ENCODE measurements around the gene EHMT2.
"Not testable (repeated sequence)": the region's sequence is repeated elsewhere in the genome, so short reads cannot be mapped to it uniquely, and the experiment has no call there.

The EHMT2 gene

DNA sequence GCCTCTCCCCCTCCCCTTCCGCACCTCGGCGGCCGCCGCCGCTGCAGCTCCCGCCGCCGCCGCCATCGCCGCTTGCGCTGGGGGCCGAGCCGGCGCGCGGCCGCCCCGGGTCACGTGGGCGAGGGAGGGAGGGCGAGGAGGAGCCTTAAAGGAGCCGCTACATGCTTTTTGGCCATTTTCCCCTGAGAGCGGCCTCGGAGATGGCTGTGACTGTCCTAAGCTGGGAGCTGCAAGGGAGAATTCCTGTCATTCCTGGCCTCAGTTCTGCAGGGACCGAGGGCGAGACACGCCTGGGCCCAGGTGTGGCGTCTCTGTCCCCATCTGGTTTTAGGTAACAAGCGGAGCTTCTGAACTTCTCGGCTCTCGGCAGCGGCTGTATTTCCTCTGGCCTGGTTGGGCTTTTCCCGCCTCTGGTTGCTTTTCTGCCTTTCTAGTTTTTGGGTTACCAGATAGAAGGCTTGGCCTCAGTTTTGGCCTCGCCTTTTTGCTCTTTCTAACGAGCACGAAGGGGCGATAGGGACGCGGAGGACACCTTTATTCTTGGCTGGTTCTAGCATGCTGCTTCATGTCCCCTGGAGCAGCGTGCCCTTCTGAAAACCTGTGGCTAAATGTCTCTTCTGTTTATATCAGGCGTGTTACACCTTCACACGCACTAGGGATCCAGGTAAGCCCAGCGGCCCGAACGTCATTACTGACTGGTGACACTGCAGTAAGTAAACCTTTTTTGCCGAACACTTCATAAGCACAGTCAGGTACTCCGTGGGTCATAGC is at the start of gene EHMT2:
Gene EHMT2 (minus strand): TSS at position 87 of the 771 bp plus-strand sequence. CDS start 21 bp downstream, at position 66.
- peak; percentile 86 to 91 for DNase-seq (ENCODE audit: low spot score in 2 of 2)
- Histone ChIP-seq H3K4me3 (peak within 1 kb of the TSS; percentile 94), H3K4me1 (peaks cover 9% of the 10 kb centered on the region), H3K27me3 (ENCODE audit: low read depth) (no peaks in the 10 kb centered on the region), H3K36me3 (replicated peaks) (peaks cover 30% of the 10 kb centered on the region), H3K9me3 (no peaks in the 10 kb centered on the region)
- in situ Hi-C loops (cut with MboI; ENCODE audit: low sequenced_read_pairs), result no loop called here

DNA sequence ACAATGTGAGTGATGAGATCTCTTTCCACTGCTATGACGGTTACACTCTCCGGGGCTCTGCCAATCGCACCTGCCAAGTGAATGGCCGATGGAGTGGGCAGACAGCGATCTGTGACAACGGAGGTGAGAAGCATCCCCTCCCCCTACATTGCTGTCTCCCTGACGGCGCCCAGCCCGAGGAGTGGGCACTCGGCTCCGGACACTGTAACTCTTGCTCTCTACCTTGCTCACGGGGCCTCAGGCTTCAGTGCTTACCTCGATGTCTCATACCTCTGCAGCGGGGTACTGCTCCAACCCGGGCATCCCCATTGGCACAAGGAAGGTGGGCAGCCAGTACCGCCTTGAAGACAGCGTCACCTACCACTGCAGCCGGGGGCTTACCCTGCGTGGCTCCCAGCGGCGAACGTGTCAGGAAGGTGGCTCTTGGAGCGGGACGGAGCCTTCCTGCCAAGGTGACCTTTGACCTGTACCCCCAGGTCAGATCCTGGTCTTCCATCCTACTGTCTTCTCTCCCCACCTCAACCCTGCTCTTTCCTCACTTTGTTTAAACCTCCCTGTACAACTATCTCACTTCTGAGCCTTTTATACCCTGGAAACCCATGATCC is 49.7 kb upstream of the EHMT2 start:
- Histone ChIP-seq H3K4me3 (no peak overlapping the region), H3K36me3 (replicated peaks) (peaks cover 11% of the 10 kb centered on the region), H3K9me3 (no peaks in the 10 kb centered on the region), H3K27me3 (ENCODE audit: low read depth) (peaks cover 21% of the 10 kb centered on the region), H3K4me1 (no peaks in the 10 kb centered on the region)
- in situ Hi-C loops (cut with MboI; ENCODE audit: low sequenced_read_pairs), result no loop called here
- no peak for DNase-seq (ENCODE audit: low spot score in 2 of 2)

DNA sequence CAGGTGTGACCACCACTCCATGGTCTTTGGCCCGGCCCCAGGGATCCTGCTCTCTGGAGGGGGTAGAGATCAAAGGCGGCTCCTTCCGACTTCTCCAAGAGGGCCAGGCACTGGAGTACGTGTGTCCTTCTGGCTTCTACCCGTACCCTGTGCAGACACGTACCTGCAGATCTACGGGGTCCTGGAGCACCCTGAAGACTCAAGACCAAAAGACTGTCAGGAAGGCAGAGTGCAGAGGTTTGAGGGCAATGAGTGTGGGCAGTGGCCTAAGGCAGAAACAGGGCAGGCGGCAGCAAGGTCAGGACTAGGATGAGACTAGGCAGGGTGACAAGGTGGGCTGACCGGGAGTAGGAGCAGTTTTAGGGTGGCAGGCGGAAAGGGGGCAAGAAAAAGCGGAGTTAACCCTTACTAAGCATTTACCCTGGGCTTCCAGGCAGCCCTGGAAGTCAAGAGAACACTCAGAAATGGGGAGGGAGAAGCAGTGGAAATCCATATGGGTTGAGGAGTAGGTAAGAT is 48.9 kb upstream of the EHMT2 start:
- peaks cover 4% of the 10 kb centered on the region for H3K36me3 ChIP-seq (replicated peaks)
- peaks cover 21% of the 10 kb centered on the region for H3K27me3 ChIP-seq (ENCODE audit: low read depth)
- no peak for DNase-seq (ENCODE audit: low spot score in 2 of 2)
- no peaks in the 10 kb centered on the region for H3K4me1 ChIP-seq
- H3K4me3 ChIP-seq, result no peak overlapping the region
- in situ Hi-C loops (cut with MboI; ENCODE audit: low sequenced_read_pairs), result no loop called here
- H3K9me3 ChIP-seq, result no peaks in the 10 kb centered on the region

DNA sequence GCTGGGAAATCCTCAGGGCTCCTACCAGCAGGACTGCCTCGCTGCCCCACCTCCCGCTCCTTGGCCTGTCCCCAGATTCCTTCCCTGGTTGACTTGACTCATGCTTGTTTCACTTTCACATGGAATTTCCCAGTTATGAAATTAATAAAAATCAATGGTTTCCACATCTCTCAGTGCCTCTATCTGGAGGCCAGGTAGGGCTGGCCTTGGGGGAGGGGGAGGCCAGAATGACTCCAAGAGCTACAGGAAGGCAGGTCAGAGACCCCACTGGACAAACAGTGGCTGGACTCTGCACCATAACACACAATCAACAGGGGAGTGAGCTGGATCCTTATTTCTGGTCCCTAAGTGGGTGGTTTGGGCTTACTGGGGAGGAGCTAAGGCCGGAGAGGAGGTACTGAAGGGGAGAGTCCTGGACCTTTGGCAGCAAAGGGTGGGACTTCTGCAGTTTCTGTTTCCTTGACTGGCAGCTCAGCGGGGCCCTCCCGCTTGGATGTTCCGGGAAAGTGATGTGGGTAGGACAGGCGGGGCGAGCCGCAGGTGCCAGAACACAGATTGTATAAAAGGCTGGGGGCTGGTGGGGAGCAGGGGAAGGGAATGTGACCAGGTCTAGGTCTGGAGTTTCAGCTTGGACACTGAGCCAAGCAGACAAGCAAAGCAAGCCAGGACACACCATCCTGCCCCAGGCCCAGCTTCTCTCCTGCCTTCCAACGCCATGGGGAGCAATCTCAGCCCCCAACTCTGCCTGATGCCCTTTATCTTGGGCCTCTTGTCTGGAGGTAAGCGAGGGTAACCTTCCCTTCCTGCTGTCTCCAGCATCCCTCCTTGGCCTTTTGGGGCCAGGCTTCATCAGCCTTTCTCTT is 48.2 kb upstream of the EHMT2 start, which contains the start of gene CFB:
Gene CFB (plus strand): TSS at position 589 of the 863 bp plus-strand sequence. CDS start 127 bp downstream, at position 716.
- H3K9me3 ChIP-seq, result no peaks in the 10 kb centered on the region
- no peak for DNase-seq (ENCODE audit: low spot score in 2 of 2)

DNA sequence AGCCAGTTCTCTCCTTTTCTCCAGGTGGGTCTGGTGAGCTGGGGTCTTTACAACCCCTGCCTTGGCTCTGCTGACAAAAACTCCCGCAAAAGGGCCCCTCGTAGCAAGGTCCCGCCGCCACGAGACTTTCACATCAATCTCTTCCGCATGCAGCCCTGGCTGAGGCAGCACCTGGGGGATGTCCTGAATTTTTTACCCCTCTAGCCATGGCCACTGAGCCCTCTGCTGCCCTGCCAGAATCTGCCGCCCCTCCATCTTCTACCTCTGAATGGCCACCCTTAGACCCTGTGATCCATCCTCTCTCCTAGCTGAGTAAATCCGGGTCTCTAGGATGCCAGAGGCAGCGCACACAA is 47.6 kb upstream of the EHMT2 start:
- Histone ChIP-seq H3K4me1 (no peaks in the 10 kb centered on the region), H3K27me3 (ENCODE audit: low read depth) (peaks cover 21% of the 10 kb centered on the region), H3K9me3 (no peaks in the 10 kb centered on the region), H3K36me3 (replicated peaks) (no peaks in the 10 kb centered on the region), H3K4me3 (no peak overlapping the region)
- no peak for DNase-seq (ENCODE audit: low spot score in 2 of 2)
- in situ Hi-C loops (cut with MboI; ENCODE audit: low sequenced_read_pairs), result no loop called here

More for the DNA sequence above, 48.2 kb upstream of the EHMT2 start, which contains the start of gene CFB:
- Histone ChIP-seq H3K4me1 (no peaks in the 10 kb centered on the region), H3K36me3 (replicated peaks) (no peaks in the 10 kb centered on the region), H3K27me3 (ENCODE audit: low read depth) (peaks cover 21% of the 10 kb centered on the region), H3K4me3 (no peak within 1 kb of the TSS)
- in situ Hi-C loops (cut with MboI; ENCODE audit: low sequenced_read_pairs), result no loop called here

DNA sequence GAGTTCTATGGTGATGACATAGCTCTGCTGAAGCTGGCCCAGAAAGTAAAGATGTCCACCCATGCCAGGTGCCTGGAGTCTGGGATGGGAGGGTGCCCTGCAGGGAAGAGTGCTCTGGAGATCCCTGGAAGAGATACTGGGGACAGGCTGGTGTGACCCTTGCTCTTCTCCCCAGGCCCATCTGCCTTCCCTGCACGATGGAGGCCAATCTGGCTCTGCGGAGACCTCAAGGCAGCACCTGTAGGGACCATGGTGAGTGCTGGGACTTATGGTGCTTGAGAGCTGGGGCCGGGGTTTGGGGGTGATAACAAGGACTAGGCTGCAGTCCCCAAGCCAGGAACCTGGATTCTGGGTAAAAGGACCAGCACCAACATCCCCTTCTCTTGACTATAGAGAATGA is 46.2 kb upstream of the EHMT2 start:
- Histone ChIP-seq H3K36me3 (replicated peaks) (no peaks in the 10 kb centered on the region), H3K4me1 (no peaks in the 10 kb centered on the region), H3K27me3 (ENCODE audit: low read depth) (peaks cover 21% of the 10 kb centered on the region), H3K4me3 (no peak overlapping the region), H3K9me3 (no peaks in the 10 kb centered on the region)
- in situ Hi-C loops (cut with MboI; ENCODE audit: low sequenced_read_pairs), result no loop called here
- no peak for DNase-seq (ENCODE audit: low spot score in 2 of 2)

DNA sequence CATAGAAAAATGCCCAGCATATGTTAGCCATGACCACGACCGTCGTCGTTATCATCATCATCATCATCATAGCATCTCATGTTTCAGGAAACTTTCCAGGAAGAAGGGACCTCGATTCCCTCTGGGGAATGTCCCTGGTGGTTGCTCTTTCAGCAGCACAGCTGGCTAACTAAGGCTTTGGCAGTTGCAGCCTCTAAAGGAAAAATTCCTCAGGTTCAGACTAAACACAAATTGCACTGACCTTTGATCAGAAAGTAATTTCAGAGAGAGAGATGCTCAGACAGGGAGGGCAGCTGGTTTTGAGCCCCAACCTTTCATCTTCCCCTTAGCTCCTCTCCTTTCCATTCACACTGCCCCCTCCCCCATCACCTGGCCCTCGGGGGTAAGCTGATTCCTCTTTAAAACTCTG is 42.8 kb upstream of the EHMT2 start:
- in situ Hi-C loops (cut with MboI; ENCODE audit: low sequenced_read_pairs), result no loop called here
- no peaks in the 10 kb centered on the region for H3K4me1 ChIP-seq
- H3K36me3 ChIP-seq (replicated peaks), result no peaks in the 10 kb centered on the region
- no peak for DNase-seq (ENCODE audit: low spot score in 2 of 2)
- no peak overlapping the region for H3K4me3 ChIP-seq
- H3K27me3 ChIP-seq (ENCODE audit: low read depth), result peaks cover 21% of the 10 kb centered on the region
- no peaks in the 10 kb centered on the region for H3K9me3 ChIP-seq

DNA sequence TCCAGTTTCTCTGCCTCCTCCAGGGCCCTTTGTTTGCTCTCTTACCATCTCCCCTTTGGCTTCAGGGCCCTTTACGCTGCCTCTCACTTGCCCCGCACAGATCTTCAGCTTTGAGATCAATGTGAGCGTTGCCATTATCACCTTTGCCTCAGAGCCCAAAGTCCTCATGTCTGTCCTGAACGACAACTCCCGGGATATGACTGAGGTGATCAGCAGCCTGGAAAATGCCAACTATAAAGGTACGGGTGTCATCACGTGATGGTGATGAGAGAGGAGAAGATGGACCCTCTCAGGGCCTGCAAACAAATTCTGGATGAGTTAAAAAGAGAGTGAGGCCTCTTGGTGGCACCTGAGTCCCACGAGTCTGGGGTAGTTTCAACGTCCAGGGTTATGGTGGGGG is 38.3 kb upstream of the EHMT2 start:
- Histone ChIP-seq H3K9me3 (no peaks in the 10 kb centered on the region), H3K4me3 (no peak overlapping the region), H3K36me3 (replicated peaks) (no peaks in the 10 kb centered on the region), H3K4me1 (no peaks in the 10 kb centered on the region), H3K27me3 (ENCODE audit: low read depth) (0 out of 2 replicates have a peak, but pooled peaks cover 5% of the 10 kb centered on the region)
- in situ Hi-C loops (cut with MboI; ENCODE audit: low sequenced_read_pairs), result no loop called here
- DNase-seq (ENCODE audit: low spot score in 2 of 2), result no peak

DNA sequence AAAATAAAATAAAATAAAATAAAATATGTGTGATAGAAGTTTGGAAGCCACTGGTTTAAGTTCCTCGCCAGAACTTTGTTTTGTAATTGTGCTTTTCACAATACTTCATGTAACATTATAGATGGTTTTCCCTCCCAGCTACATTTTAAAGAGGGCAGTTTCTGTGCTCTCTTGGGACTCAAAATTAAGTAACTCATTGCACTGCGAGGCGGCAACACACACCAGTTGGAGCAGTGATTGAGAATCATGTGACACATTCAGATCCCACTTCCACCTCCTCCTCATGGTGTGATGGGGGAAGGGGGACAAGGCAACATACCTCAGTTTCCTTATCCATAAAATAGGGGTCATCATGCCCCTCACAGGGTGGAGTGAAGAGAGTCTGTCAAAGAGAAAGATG is 37.5 kb upstream of the EHMT2 start:
- Histone ChIP-seq H3K27me3 (ENCODE audit: low read depth) (0 out of 2 replicates have a peak, but pooled peaks cover 5% of the 10 kb centered on the region), H3K4me1 (no peaks in the 10 kb centered on the region), H3K4me3 (no peak overlapping the region), H3K36me3 (replicated peaks) (no peaks in the 10 kb centered on the region), H3K9me3 (no peaks in the 10 kb centered on the region)
- in situ Hi-C loops (cut with MboI; ENCODE audit: low sequenced_read_pairs), result no loop called here
- no peak for DNase-seq (ENCODE audit: low spot score in 2 of 2)

DNA sequence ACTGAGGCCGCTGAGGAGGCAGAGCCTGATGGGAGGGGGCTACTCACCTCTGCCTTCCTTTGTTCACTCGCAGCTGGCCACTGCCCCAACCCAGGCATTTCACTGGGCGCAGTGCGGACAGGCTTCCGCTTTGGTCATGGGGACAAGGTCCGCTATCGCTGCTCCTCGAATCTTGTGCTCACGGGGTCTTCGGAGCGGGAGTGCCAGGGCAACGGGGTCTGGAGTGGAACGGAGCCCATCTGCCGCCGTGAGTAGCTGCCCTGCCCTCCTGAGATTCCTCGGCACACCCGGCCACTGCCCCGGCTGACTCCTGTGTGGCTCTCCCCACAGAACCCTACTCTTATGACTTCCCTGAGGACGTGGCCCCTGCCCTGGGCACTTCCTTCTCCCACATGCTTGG is 36.0 kb upstream of the EHMT2 start:
- H3K4me1 ChIP-seq, result no peaks in the 10 kb centered on the region
- H3K9me3 ChIP-seq, result no peaks in the 10 kb centered on the region
- no peaks in the 10 kb centered on the region for H3K36me3 ChIP-seq (replicated peaks)
- DNase-seq (ENCODE audit: low spot score in 2 of 2), result no peak
- H3K4me3 ChIP-seq, result no peak overlapping the region
- H3K27me3 ChIP-seq (ENCODE audit: low read depth), result 0 out of 2 replicates have a peak, but pooled peaks cover 5% of the 10 kb centered on the region
- in situ Hi-C loops (cut with MboI; ENCODE audit: low sequenced_read_pairs), result no loop called here

DNA sequence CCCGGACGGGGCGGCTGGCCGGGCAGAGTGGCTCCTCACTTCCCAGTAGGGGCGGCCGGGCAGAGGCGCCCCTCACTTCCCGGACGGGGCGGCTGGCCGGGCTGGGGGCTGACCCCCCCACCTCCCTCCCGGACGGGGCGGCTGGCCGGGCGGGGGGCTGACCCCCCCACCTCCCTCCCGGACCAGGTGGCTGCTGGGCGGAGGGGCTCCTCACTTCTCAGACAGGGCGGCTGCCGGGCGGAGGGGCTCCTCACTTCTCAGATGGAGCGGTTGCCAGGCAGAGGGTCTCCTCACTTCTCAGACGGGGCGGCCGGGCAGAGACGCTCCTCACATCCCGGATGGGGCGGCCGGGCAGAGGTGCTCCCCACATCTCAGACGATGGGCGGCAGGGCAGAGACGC is 34.6 kb upstream of the EHMT2 start:
- H3K27me3 ChIP-seq (ENCODE audit: low read depth); H3K4me1 ChIP-seq; H3K9me3 ChIP-seq; DNase-seq (ENCODE audit: low spot score in 2 of 2); H3K36me3 ChIP-seq (replicated peaks); H3K4me3 ChIP-seq; in situ Hi-C loops (cut with MboI; ENCODE audit: low sequenced_read_pairs): not testable (repeated sequence)

DNA sequence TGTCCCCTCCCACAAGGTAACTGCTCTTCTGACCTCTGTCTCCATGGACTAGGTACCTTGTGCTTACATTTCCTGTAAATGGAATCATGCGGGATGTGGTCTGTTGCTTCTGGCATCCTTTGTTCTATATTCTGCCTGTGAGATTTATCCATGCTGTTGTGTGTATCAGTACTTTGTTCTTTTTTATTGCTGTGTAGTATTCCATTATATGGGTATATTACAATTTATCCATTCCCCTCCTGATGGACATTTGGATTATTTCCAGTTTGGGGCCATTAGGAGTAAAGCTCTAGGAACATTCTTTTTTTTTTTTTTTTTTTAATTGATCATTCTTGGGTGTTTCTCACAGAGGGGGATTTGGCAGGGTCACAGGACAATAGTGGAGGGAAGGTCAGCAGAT is 33.5 kb upstream of the EHMT2 start:
- Histone ChIP-seq H3K4me3 (no peak overlapping the region), H3K36me3 (replicated peaks) (no peaks in the 10 kb centered on the region), H3K9me3 (no peaks in the 10 kb centered on the region), H3K27me3 (ENCODE audit: low read depth) (peaks cover 8% of the 10 kb centered on the region; the same call in 1 of the 2 replicates), H3K4me1 (no peaks in the 10 kb centered on the region)
- in situ Hi-C loops (cut with MboI; ENCODE audit: low sequenced_read_pairs), result no loop called here
- DNase-seq (ENCODE audit: low spot score in 2 of 2), result no peak

DNA sequence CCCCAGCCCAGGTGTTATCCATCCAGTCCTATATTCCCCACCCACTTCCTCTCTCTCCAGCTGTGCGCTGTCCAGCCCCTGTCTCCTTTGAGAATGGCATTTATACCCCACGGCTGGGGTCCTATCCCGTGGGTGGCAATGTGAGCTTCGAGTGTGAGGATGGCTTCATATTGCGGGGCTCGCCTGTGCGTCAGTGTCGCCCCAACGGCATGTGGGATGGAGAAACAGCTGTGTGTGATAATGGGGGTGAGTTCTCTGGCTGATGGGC is 31.1 kb upstream of the EHMT2 start:
- H3K27me3 ChIP-seq (ENCODE audit: low read depth), result peaks cover 3% of the 10 kb centered on the region; the same call in 1 of the 2 replicates
- no peaks in the 10 kb centered on the region for H3K36me3 ChIP-seq (replicated peaks)
- no peaks in the 10 kb centered on the region for H3K9me3 ChIP-seq
- H3K4me1 ChIP-seq, result no peaks in the 10 kb centered on the region
- in situ Hi-C loops (cut with MboI; ENCODE audit: low sequenced_read_pairs), result no loop called here
- no peak for DNase-seq (ENCODE audit: low spot score in 2 of 2)
- no peak overlapping the region for H3K4me3 ChIP-seq
